Measurements from ENCODE around the gene NHLH1. TPM values are rescaled to one million over a fixed set of nuclear protein-coding genes. Genes with fewer than 3 reads are reported as not detected.

Gene NHLH1
- under 1 TPM; 0.09 to 0.26 TPM for total RNA-seq
- under 1 TPM; 0.13 to 0.58 (median 0.23) TPM for polyA plus RNA-seq (ENCODE audit: insufficient read length in 6 of 6)
- long read RNA-seq, donor 1, result 0 reads
- long read RNA-seq, donor 2, result 0 reads
- long read RNA-seq, donor 3, result 0 reads
- long read RNA-seq, donor 4, result 0 reads
- long read RNA-seq, donor 5, result 0 reads
- long read RNA-seq, donor 6, result 0 reads
- long read RNA-seq, donor 7, result 0 reads
- long read RNA-seq, donor 8, result 0 reads
- long read RNA-seq, donor 9, result 0 reads
- long read RNA-seq, donor 10, result 0 reads
- long read RNA-seq, donor 11, partial matches to known transcripts, result 0 of 1 reads
- long read RNA-seq, donor 11, other reads (novel, unspliced or antisense), result 0 of 1 reads
- long read RNA-seq, donor 12, result 0 reads

- Histone ChIP-seq H3K36me3 (no peaks in the 10 kb centered on the region), H3K9me3 (no peaks in the 10 kb centered on the region), H3K4me1 (no peaks in the 10 kb centered on the region), H3K27ac (no peak within 1 kb of the TSS), H3K4me3 (no peak within 1 kb of the TSS), H3K27me3 (no peaks in the 10 kb centered on the region)
- DNase-seq, result no peak
- no peak for ATAC-seq
- no peak for TF ChIP-seq CTCF (IDR thresholded peaks at IDR 0.05)
- intact Hi-C loops (cut with DNase I), result no loop called here
These were observed at the start of gene NHLH1 for GRCh38 chr1:160366731-160367515. TSS of gene NHLH1 (plus strand) at chr1:160367071. CDS start at chr1:160370732, 3,661 bp downstream.

GRCh38 chr1:160322831-160323230 lies 44.0 kb upstream of the NHLH1 start:
- no peak overlapping the region for H3K4me3 ChIP-seq
- H3K4me1 ChIP-seq, result no peaks in the 10 kb centered on the region
- no peaks in the 10 kb centered on the region for H3K27me3 ChIP-seq
- DNase-seq (no peak), ATAC-seq (no peak)
- intact Hi-C loops (cut with DNase I), result no loop called here
- H3K36me3 ChIP-seq, result peaks cover 0 to 94% of the 10 kb centered on the region in 2 donors
- no peaks in the 10 kb centered on the region for H3K9me3 ChIP-seq
- TF ChIP-seq CTCF (IDR thresholded peaks at IDR 0.05), result no peak
- H3K27ac ChIP-seq, result no peak overlapping the region

GRCh38 chr1:160325252-160325651 lies 41.6 kb upstream of the NHLH1 start:
- Histone ChIP-seq H3K36me3 (peaks cover 0 to 97% of the 10 kb centered on the region in 2 donors), H3K27ac (no peak overlapping the region), H3K4me1 (no peaks in the 10 kb centered on the region), H3K27me3 (no peaks in the 10 kb centered on the region), H3K4me3 (no peak overlapping the region), H3K9me3 (no peaks in the 10 kb centered on the region)
- DNase-seq (no peak), ATAC-seq (no peak)
- intact Hi-C loops (cut with DNase I), result no loop called here
- TF ChIP-seq CTCF (IDR thresholded peaks at IDR 0.05), result no peak

GRCh38 chr1:160326418-160326817 lies 40.5 kb upstream of the NHLH1 start:
- intact Hi-C loops (cut with DNase I), result no loop called here
- TF ChIP-seq CTCF (IDR thresholded peaks at IDR 0.05), result no peak
- no peak for DNase-seq

GRCh38 chr1:160328184-160328583 lies 38.7 kb upstream of the NHLH1 start:
- no peak overlapping the region for H3K4me3 ChIP-seq
- H3K4me1 ChIP-seq, result no peaks in the 10 kb centered on the region
- no peak for ATAC-seq
- H3K27me3 ChIP-seq, result no peaks in the 10 kb centered on the region
- intact Hi-C loops (cut with DNase I), result no loop called here
- H3K9me3 ChIP-seq, result no peaks in the 10 kb centered on the region
- H3K27ac ChIP-seq, result no peak overlapping the region
- no peak for TF ChIP-seq CTCF (IDR thresholded peaks at IDR 0.05)
- peaks cover 0 to 100% of the 10 kb centered on the region in 2 donors for H3K36me3 ChIP-seq
- no peak for DNase-seq

More at GRCh38 chr1:160326418-160326817, 40.5 kb upstream of the NHLH1 start:
- H3K27me3 ChIP-seq, result no peaks in the 10 kb centered on the region
- no peak overlapping the region for H3K27ac ChIP-seq
- no peak overlapping the region for H3K4me3 ChIP-seq
- no peak for ATAC-seq
- H3K36me3 ChIP-seq, result peaks cover 0 to 100% of the 10 kb centered on the region in 2 donors
- H3K4me1 ChIP-seq, result no peaks in the 10 kb centered on the region
- H3K9me3 ChIP-seq, result no peaks in the 10 kb centered on the region

Measured in left lung (tissue), 14 donors.